Renal cortex interstitium (tissue), 11 donors: ENCODE data around the gene ABCA9. TPM values are rescaled to one million over a fixed set of nuclear protein-coding genes. Genes with fewer than 3 reads are reported as not detected.
"Not testable (repeated sequence)": the region's sequence is repeated elsewhere in the genome, so short reads cannot be mapped to it uniquely, and the experiment has no call there.

ENCODE experiments used
- DNase-seq, 11 donors: peaks; one replicate each; pipeline ENCODE4 v3.0.0-alpha.2; 2013; ENCODE audit warnings: low read depth in 9 of 11, low spot score in 4 of 11; ENCODE audit errors: extremely low read depth in 1 of 11
- polyA plus RNA-seq, 3 donors: library from polyadenylated mRNA; unstranded; fragments of 120-200 nt; gene quantifications; one replicate each; pipeline ENCODE4 v1.2.1, GENCODE V29; 2013; ENCODE audit not compliant: insufficient read length in 3 of 3

ABCA9 gene
- polyA plus RNA-seq, 3 donors = 2.2 to 4.3 (median 2.2) TPM

DNA sequence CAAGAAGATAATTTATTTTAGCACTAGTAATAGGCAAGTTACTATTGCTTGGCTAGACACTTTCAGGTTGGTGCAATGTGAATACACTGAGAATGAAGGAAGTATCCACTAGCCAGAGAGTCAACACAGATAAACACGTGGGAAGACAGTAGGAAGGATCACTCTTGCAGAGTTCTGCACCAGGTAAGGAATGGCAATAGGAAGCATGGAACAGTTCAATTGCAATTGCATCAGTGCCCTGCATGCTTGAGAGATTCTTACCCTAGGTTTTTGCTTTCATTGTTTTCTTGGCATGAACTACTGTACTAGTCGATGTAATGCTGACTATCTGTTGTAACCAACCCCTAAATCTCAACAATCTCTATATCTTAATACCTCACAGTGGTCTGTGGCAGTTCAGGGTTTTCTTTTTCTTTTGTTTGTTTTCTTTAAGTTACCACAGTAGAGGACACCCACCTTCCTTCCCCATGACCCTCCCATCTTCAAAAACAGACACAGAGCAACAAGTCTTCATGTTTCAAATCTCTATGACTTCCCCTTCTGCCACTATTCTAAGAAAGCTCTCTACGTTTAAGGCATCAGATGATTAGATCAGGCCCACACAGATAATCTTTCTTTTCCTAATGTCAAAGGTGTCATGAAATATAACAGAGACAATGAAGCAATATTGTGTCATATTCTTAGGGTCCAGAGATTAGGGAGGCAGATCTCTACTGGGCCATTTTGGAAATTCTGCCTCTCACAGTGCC, 87.5 kb downstream of the ABCA9 start:
- no peak for DNase-seq

DNA sequence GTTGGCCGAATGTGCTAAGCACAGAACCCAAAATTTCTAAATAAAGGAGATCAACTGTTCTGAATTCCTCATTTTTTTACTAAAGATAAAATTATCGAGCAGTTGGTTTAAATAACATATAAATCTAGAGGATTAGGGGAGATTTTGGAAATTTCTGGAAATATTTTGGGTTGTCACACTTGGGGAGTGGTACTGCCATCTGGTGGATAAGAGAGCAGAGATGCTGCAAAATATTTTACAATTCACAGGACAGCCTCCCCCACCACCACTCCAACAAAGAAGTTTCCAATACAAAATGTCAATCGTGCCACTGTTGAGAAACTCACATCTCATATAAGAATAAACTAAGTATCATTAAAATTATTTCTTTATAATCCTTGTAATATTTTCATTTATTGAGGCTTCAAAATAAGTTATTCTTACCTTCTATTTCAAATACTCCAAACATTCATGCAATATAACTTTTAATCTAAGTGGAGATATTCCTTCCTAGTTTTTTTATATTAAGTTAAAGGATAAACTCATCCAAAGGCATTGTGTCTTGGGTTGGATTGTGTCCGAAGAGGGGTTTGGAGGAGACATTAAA, 88.5 kb downstream of the ABCA9 start:
- DNase-seq = peak in 4 of 11 donors; percentile 8 to 21 (median 15)

DNA sequence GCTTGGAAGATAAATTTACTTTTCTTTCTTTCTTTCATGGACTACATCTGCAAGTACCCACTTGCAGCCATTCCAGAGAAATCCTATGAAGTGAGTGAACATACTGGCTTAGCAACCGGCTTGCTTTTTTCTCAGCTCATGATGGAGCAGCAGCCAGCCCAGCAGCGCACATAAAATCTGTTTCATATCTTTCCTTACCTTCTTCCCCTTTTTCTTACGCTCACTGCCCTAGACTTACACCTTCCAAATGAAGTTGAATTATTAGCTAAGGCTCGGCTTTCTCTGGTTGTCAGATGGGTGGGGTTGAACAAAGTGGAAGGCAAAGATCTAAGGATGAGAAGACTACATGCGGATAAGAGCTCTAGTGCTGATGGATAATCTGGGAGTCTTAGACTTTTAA, 91.6 kb downstream of the ABCA9 start:
- no peak for DNase-seq

DNA sequence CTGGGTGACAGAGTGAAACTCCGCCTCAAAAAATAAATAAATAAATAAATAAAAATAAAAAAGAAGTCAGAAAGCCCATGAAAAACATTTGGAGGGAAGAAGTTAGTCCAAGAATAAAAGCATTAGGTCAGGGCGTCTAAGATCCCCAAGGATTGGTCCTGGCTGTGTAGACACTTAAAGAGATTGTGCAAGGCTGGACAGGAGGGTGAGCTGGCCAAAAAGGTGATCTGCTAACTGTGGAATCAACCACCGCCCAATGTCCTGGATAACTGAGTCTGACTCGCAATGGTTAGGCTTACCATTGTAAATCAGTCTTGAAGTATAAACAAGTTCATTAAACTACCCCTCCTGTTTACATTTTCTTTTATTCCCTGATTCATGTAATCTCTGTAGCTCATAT, 96.8 kb downstream of the ABCA9 start:
- DNase-seq = no peak

DNA sequence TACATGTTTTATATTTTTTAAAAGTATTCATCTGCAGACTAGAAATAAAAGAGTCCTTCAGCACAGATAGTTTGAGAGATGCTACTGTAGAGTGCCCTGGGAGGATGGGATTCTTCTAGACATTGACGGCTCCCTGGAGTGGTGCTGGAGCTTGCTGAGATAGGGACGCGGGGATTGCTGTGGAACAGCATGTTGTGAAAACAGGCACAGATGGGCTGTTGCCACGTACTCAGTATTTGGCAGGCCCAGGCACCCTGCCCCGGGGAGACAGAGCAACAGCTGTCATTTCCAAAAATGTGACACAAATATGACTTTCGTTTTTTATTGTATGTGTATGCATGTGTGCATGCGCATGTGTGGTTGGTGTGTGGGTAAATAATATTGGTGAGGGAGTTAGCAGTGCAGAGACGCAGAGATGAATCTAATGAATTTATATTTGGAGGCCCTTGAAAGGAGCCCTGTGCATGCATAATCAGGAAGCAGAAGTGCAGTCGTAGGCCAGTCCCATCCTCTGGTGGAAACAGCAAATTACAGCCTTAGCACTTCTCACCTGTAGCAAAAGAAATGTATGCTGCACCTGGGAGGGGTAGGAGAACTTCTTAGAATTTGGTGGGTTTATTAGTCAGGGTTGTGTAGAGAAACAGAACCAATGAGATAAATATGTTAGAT, 99.4 kb downstream of the ABCA9 start:
- no peak for DNase-seq

DNA sequence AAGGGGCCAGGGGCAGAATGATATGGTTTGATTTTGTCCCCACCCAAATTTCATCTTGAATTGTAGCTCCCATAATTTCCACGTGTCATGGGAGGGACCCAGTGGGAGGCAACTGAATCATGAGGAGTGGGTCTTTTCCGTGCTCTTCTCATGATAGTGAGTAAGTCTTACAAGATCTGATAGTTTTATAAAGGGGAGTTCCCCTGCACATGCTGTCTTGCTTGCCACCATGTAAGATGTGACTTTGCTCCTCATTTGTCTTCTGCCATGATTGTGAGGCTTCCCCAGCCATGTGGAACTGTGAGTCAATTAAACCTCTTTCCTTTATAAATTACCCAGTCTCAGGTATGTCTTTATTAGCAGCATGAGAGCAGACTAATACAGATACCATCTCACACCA, 101.6 kb downstream of the ABCA9 start:
- not testable (repeated sequence) for DNase-seq

DNA sequence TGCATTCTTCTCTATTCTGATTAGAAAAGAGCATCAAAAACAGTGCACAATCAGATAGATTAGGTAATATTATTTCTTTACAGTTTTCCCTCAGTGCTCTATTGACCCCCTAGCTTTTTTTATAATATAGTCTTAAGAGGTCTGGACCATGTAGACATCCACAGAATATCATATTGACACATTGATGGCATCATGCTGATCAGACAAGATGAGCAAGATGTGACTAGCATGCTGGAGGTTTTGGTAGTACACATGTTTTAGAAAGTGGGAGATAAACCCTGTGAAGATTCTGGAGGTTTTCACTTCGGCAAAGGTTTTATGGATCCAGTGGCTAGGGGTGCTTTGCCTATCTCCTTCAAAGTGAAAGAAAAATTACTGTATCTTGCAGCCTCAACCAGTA, 102.8 kb downstream of the ABCA9 start:
- no peak for DNase-seq

DNA sequence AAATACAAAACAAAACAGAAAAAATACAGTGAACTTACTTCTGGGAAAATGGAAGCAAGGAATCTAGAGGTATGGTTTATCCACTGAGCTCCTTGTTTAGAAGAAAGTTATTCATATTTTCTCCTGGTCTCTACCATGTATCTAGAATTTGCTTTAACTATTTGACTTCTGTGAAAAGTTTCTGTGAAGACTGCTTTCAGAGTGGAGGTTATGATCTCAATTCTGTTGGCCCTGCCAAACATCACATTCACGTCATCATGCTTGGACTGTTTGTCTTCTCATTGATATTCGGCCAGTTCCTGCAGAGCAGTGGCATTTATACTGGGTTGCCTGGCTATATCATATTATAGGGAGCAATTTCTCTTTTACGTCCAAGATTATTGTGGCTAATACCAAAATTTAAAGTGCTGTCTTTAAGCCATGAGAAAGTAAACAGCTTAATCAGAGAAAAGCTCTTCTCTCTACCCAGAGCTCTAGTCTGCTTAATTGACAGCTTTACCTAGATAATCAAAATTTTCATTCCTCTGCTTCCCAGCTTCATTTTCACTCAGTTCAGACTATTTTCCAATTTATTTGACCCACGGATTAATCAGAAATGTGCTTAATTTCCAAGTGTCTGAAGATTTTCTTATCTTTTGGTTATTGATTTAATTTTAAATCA, 105.4 kb downstream of the ABCA9 start, which contains the start of gene ABCA8:
Gene ABCA8 (minus strand): TSS at position 212 of the 661 bp plus-strand sequence. CDS start 13,358 bp downstream, outside the sequence.
- no peak for DNase-seq

DNA sequence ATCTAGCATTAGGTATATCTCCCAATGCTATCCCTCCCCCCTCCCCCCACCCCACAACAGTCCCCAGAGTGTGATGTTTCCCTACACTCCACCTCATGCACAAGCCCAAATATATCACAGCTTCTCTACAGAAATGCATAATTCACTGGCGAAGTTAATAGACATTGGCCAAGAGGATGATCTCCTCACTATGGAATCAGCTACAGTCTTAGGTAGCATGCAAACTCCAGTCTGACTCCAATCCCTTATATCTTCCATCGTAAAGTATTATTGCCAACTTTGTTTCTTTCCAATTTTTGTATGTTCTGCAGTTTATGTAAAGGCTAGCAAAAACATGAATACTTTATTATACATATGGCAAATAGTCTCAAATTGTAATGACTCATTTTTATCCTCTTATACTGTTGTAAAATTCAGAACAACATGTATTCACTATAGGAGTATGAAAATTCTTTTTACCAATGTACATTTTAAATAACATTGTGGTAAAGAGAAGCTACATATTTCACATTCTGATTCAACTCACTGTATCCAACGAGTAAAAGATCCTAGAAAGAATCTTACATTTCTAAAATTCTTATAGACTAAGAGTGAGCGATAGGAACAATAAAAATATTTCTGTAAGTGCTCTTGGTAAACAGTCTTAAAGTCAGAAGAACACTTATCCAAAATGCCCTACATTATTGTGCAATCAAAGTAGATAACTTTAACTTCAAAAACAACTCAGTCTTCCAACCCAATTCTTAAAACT, 106.4 kb downstream of the ABCA9 start:
- DNase-seq = no peak

DNA sequence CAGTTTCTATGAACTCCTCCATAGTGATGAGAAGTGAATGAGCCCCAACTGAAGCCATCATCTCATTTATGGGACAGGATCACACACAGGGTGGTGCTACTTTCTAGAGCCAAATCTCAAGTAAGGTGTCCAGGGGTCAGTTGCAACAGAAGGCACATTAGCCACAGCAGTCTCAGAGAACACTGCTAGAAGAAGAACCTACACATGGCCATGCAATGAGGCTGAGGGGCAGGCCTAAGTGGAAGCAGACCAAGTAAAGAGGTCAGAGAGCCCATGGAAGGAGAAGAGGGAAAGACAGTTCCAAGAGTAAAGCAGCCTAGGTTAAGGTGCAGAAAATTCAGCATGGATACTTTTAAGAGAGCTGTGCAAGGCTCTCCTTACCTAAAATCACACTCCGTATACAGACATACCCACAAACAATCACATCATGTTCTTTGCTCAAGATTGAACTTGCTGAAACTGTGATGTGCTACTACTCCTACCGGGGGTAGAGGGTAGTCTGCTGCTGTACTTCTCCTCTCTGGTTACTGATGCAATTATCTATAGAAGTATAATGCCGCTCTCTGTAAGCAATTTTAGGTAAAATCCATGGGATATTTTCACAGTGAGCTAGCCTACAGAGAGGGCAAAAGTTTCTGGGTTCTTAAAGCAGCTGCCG, 107.3 kb downstream of the ABCA9 start:
- no peak for DNase-seq

DNA sequence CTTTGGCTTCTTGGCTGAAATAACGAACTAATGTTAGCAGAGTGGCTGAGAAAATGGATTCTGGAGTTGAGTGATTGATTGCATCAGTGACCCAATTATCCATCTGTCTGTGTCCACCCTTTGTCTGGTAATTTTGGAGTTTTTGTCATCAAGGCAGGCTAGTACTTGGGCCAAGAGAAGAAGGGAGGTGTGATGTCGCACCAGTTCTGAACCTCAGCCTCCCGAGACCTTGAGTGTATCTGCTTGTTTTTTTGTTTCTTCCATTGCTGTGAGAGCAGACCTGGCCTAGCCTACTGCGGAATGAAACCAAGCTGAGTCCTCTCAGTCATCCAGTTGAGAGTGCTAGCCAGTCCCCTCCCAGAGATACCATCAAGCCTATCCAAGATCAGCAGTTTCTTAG, 110.0 kb downstream of the ABCA9 start:
- DNase-seq = no peak

DNA sequence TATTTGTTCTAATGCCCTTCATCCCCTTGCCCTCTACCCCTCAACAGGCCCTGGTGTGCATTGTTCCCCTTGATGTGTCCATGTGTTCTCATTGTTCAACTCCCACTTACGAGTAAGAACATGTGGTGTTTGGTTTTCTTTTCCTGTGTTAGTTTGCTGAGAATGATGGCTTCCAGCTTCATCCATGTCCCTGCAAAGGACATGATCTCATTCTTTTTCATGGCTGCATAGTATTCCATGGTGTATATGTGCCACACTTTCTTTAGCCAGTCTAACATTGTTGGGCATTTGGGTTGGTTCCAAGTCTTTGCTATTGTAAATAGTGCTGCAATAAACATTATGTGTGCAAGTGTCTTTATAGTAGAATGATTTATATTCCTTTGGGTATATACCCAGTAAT, 112.9 kb downstream of the ABCA9 start:
- not testable (repeated sequence) for DNase-seq

DNA sequence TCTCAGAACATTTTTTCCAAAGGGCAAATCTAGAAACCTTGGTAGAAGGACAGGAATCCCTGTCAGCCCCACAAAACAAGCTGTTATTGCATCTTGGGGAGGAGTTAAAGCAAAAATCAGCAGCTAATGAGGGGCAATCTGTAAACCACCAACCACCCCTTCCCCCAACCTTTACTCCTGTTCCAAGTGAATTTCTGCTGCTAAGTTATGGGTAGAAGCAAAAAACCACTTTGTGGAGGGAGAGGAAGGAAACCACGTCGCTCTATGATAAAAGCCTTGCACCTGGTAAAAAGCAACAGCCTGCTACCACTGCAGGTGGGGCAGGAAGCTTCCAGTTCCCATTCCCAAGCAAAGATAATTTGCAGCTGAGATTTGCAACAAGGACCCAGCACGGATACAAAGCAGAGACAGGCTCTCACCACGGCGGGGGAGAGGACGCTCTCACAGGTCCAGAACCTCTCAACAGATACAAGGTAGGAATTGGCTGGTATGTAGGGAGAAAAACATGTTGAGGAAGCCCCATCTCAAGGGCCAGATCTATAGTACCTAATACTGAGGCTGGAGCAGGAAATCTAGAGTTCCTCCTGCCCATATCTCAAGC, 116.2 kb downstream of the ABCA9 start:
- no peak for DNase-seq

DNA sequence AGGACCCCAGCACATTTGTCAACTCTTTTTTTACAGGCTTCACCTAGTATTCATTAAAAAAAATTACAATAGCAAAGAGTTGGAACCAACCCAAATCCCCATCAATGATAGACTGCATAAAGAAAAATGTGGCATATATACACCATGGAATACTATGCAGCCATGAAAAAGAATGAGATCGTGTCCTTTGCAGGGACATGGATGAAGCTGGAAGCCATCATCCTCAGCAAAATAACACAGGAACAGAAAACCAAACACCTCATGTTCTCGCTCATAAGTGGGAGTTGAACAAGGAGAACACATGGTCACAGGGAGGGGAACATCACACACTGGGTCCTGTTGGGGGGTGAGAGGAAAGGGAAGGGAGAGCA, 116.9 kb downstream of the ABCA9 start:
- not testable (repeated sequence) for DNase-seq

DNA sequence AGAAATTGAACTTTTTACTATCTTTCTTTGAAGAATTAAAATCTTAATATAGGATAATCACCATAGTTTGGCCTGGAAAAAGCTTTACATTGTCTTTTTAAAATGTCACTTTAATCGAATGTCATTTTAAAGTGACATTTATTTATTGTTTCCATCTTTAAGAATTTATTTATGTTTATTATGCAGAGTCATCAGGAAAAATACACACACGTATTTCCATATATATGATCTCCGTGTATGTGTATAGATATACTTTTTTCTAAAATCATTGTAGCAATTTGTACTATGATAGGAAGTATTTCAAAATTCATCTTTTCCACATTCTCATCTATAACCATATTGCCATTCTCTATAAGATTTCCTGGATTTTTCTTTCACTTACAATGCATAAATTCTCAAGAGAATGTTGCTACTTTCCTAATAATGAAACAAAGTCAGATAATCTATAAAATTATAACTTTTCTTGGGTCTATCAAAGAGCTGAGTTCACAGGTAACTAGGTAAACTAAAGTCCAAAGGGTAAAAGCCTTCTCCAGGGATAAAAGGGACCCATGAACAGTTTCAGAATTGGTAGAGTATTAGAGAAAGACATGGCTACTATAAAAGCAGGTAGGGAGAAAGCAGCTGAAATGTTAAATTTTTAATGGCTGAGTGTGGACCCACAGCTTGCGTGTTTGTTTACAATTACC, 117.5 kb downstream of the ABCA9 start:
- no peak for DNase-seq

DNA sequence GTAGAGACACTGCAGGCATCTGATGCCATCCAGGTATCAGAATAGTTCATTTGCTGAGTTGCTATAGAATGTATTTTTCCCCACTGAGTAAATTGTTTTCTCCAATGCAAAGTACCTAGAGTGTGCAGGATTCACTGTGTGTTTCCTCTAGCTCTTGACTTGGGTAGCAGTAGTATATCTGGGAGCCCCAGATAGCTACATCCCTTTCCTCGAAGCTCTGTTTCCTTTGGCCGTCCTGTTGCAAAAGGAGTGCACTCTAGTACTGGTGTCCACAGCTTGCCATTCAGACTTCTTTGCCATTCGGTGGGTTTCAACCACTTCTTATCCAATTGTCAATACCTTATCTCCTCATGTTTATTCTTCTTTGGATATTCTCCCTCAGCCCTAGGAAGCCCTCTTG, 118.3 kb downstream of the ABCA9 start:
- DNase-seq = no peak

DNA sequence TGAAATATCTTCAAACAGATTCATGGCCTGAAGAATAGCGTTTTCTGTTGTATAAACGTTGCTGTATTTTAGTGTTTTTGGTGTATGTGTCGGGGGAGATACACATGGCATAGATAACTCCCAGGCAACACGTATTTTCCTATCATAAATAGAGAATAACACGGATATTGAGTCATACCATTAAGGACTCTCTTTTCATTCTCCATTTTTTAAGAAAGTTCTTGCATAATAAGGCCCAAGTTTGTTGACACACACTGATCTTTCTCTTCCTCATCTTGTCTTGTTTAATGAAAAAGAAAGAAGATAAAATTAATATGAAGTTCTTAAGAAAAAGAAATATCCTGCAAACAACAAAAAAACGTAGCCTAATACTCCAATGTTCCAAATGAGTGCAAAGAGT, 119.0 kb downstream of the ABCA9 start:
- DNase-seq = no peak

DNA sequence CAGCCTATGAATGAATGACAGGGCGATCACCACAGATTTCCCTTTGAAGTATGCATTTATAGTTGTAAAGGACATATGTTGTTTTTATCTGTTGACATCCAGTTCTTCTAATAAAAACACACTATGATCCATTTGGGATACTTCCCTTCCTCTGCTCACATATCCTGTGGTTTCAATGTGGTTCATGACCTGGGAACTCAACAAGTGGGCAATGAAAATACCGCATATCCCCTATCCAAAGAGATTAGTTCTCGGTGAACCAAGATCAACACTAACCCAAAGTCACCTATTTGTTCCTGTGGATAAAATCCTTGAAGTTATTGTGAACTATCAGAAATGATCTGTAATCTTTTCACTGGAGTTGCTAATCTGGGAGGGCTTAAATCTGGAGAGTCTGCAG, 121.5 kb downstream of the ABCA9 start:
- no peak for DNase-seq
